Adipocyte (in vitro differentiated cells): ENCODE results near the gene CAND2.

Experiments used
- DNase-seq: peaks from one replicate; pipeline ENCODE4 v3.0.0-alpha.2; 2015; ENCODE audit warnings: low read depth
- H3K27me3 ChIP-seq: replicated peaks from 2 replicates; pipeline ENCODE4 v1.7.0; 2013; ENCODE audit warnings: mild to moderate bottlenecking, low read length, moderate library complexity; ENCODE audit not compliant: control insufficient read depth, insufficient read depth
- H3K36me3 ChIP-seq: 2 replicates; pipeline ENCODE4 v1.7.0; 2013; ENCODE audit warnings: low read length, mild to moderate bottlenecking, moderate library complexity; ENCODE audit not compliant: control insufficient read depth, insufficient read depth, severe bottlenecking
- H3K4me1 ChIP-seq: 2 replicates; pipeline ENCODE4 v1.7.0; 2013; ENCODE audit warnings: mild to moderate bottlenecking, low read length, moderate library complexity; ENCODE audit not compliant: control insufficient read depth, insufficient read depth
- H3K4me3 ChIP-seq: 2 replicates; pipeline ENCODE4 v1.7.0; 2013; ENCODE audit warnings: mild to moderate bottlenecking, low read length, moderate library complexity
- H3K9ac ChIP-seq: 2 replicates; pipeline ENCODE4 v1.7.0; 2013; ENCODE audit warnings: mild to moderate bottlenecking, low read length, moderate library complexity
- H3K9me3 ChIP-seq: 2 replicates; pipeline ENCODE4 v1.7.0; 2013; ENCODE audit warnings: mild to moderate bottlenecking, low read length, moderate library complexity; ENCODE audit not compliant: control insufficient read depth

The CAND2 gene

GRCh38 chr3:12809001-12809400, 12.5 kb downstream of the CAND2 start:
- Histone ChIP-seq H3K9me3 (no peaks in the 10 kb centered on the region), H3K4me1 (peaks cover 15% of the 10 kb centered on the region), H3K36me3 (no peaks in the 10 kb centered on the region), H3K9ac (no peak overlapping the region), H3K27me3 (no peaks in the 10 kb centered on the region), H3K4me3 (no peak overlapping the region)
- no peak for DNase-seq

- Histone ChIP-seq H3K4me3 (peak overlapping the region; percentile 78), H3K36me3 (no peaks in the 10 kb centered on the region), H3K27me3 (no peaks in the 10 kb centered on the region), H3K4me1 (peaks cover 15% of the 10 kb centered on the region), H3K9ac (peak overlapping the region; percentile 77), H3K9me3 (no peaks in the 10 kb centered on the region)
- DNase-seq: no peak
These were observed 13.0 kb downstream of the CAND2 start for GRCh38 chr3:12809435-12809834.

- Histone ChIP-seq H3K9ac (peak overlapping the region; percentile 77), H3K36me3 (no peaks in the 10 kb centered on the region), H3K27me3 (no peaks in the 10 kb centered on the region), H3K4me3 (peak overlapping the region; percentile 78), H3K9me3 (no peaks in the 10 kb centered on the region), H3K4me1 (peaks cover 15% of the 10 kb centered on the region)
- DNase-seq: peak; percentile 98
These were observed 13.7 kb downstream of the CAND2 start for GRCh38 chr3:12810013-12810780.

GRCh38 chr3:12810961-12811360, 14.5 kb downstream of the CAND2 start:
- no peaks in the 10 kb centered on the region for H3K27me3 ChIP-seq
- H3K36me3 ChIP-seq: no peaks in the 10 kb centered on the region
- peaks cover 15% of the 10 kb centered on the region for H3K4me1 ChIP-seq
- H3K9me3 ChIP-seq: no peaks in the 10 kb centered on the region
- no peak overlapping the region for H3K4me3 ChIP-seq
- DNase-seq: no peak
- peak overlapping the region; percentile 76 for H3K9ac ChIP-seq

- Histone ChIP-seq H3K4me1 (peaks cover 11% of the 10 kb centered on the region), H3K27me3 (no peaks in the 10 kb centered on the region), H3K36me3 (no peaks in the 10 kb centered on the region), H3K4me3 (no peak overlapping the region), H3K9me3 (no peaks in the 10 kb centered on the region), H3K9ac (no peak overlapping the region)
- DNase-seq: no peak
These were observed 16.3 kb downstream of the CAND2 start for GRCh38 chr3:12812812-12813211.

- H3K4me1 ChIP-seq: peaks cover 11% of the 10 kb centered on the region
- peaks cover 5% of the 10 kb centered on the region for H3K27me3 ChIP-seq
- no peaks in the 10 kb centered on the region for H3K9me3 ChIP-seq
- H3K4me3 ChIP-seq: no peak overlapping the region
- no peak for DNase-seq
- H3K36me3 ChIP-seq: no peaks in the 10 kb centered on the region
- no peak overlapping the region for H3K9ac ChIP-seq
These were observed 17.5 kb downstream of the CAND2 start for GRCh38 chr3:12813967-12814366.

- no peak for DNase-seq
These were observed 18.6 kb downstream of the CAND2 start for GRCh38 chr3:12815078-12815477.

GRCh38 chr3:12815719-12816118, 19.2 kb downstream of the CAND2 start:
- no peak overlapping the region for H3K4me3 ChIP-seq
- peaks cover 8% of the 10 kb centered on the region for H3K27me3 ChIP-seq
- DNase-seq: no peak
- peaks cover 1% of the 10 kb centered on the region for H3K4me1 ChIP-seq
- H3K9ac ChIP-seq: no peak overlapping the region
- H3K9me3 ChIP-seq: no peaks in the 10 kb centered on the region
- H3K36me3 ChIP-seq: no peaks in the 10 kb centered on the region

More at GRCh38 chr3:12815078-12815477, 18.6 kb downstream of the CAND2 start:
- Histone ChIP-seq H3K9me3 (no peaks in the 10 kb centered on the region), H3K27me3 (peaks cover 8% of the 10 kb centered on the region), H3K36me3 (no peaks in the 10 kb centered on the region), H3K4me3 (no peak overlapping the region), H3K4me1 (peaks cover 4% of the 10 kb centered on the region), H3K9ac (no peak overlapping the region)

- no peak for DNase-seq
- no peak overlapping the region for H3K9ac ChIP-seq
- H3K4me3 ChIP-seq: no peak overlapping the region
- H3K36me3 ChIP-seq: no peaks in the 10 kb centered on the region
- no peaks in the 10 kb centered on the region for H3K9me3 ChIP-seq
- H3K27me3 ChIP-seq: peaks cover 8% of the 10 kb centered on the region
- no peaks in the 10 kb centered on the region for H3K4me1 ChIP-seq
These were observed 20.3 kb downstream of the CAND2 start for GRCh38 chr3:12816521-12817342.

- no peak for DNase-seq
- Histone ChIP-seq H3K4me3 (no peak overlapping the region), H3K27me3 (peaks cover 8% of the 10 kb centered on the region), H3K9me3 (no peaks in the 10 kb centered on the region), H3K9ac (no peak overlapping the region), H3K4me1 (no peaks in the 10 kb centered on the region), H3K36me3 (no peaks in the 10 kb centered on the region)
These were observed 20.8 kb downstream of the CAND2 start for GRCh38 chr3:12817343-12817710.

- no peak overlapping the region for H3K9ac ChIP-seq
- no peaks in the 10 kb centered on the region for H3K9me3 ChIP-seq
- H3K27me3 ChIP-seq: peaks cover 8% of the 10 kb centered on the region
- no peak overlapping the region for H3K4me3 ChIP-seq
- H3K36me3 ChIP-seq: no peaks in the 10 kb centered on the region
- DNase-seq: no peak
- H3K4me1 ChIP-seq: no peaks in the 10 kb centered on the region
These were observed 21.8 kb downstream of the CAND2 start for GRCh38 chr3:12818273-12818672.
